PFSK-1 (cell line): Measurements from ENCODE around the gene MRPL19.

ENCODE experiments used
- TAF1 ChIP-seq: IDR thresholded peaks from 2 replicates; pipeline ENCODE4 v1.6.1; 2012; ENCODE audit warnings: low read length, control low read depth, borderline replicate concordance; ENCODE audit not compliant: insufficient read depth
- TF ChIP-seq, protein P1 (sequence below), 2 experiments: IDR thresholded peaks; 2 replicates each; pipeline versions ENCODE4 v1.6.1 to v1.8.0; 2011 to 2012; ENCODE audit warnings: low read depth in 2 of 2, low read length in 2 of 2, control low read depth in 1 of 2, inconsistent platforms in 1 of 2, mild to moderate bottlenecking in 1 of 2, moderate library complexity in 1 of 2; ENCODE audit not compliant: insufficient read depth in 1 of 2

DNA sequence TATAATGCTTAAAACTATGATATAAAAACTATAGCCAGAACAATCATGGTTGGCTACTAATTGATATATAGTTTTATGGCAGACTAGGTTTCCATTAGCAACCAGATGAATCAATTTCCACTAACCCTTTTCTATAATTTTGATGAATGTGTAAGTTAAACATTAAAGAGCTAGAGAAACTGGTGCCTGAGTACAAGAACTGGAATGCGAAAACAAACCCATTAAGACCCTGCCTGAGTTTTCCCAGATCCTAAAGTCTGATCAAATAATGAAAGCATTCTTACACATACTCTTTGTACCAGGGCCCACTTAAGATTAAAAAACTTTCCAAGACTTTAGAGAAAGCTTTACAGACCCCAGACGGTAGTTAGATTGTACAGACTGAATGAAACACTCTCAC lies 21.3 kb downstream of the MRPL19 start:
- no peak for TF ChIP-seq TAF1
- TF ChIP-seq, protein P1, sequence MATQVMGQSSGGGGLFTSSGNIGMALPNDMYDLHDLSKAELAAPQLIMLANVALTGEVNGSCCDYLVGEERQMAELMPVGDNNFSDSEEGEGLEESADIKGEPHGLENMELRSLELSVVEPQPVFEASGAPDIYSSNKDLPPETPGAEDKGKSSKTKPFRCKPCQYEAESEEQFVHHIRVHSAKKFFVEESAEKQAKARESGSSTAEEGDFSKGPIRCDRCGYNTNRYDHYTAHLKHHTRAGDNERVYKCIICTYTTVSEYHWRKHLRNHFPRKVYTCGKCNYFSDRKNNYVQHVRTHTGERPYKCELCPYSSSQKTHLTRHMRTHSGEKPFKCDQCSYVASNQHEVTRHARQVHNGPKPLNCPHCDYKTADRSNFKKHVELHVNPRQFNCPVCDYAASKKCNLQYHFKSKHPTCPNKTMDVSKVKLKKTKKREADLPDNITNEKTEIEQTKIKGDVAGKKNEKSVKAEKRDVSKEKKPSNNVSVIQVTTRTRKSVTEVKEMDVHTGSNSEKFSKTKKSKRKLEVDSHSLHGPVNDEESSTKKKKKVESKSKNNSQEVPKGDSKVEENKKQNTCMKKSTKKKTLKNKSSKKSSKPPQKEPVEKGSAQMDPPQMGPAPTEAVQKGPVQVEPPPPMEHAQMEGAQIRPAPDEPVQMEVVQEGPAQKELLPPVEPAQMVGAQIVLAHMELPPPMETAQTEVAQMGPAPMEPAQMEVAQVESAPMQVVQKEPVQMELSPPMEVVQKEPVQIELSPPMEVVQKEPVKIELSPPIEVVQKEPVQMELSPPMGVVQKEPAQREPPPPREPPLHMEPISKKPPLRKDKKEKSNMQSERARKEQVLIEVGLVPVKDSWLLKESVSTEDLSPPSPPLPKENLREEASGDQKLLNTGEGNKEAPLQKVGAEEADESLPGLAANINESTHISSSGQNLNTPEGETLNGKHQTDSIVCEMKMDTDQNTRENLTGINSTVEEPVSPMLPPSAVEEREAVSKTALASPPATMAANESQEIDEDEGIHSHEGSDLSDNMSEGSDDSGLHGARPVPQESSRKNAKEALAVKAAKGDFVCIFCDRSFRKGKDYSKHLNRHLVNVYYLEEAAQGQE (IDR thresholded peaks at IDR 0.05; ENCODE audit: insufficient read depth in 1 of 2, low read depth in 2 of 2, low read length in 2 of 2): no peak
